Suprapubic skin (tissue), 3 donors: ENCODE measurements around the gene DDN.

Source experiments
- POLR2A ChIP-seq, 2 donors: fragments of 450-650 bp; IDR thresholded peaks; one replicate each; pipeline ENCODE4 v1.6.1; 2017; ENCODE audit warnings: antibody characterized with exemption in 2 of 2, mild to moderate bottlenecking in 2 of 2, moderate library complexity in 2 of 2
- TF ChIP-seq, protein P1 (sequence below), 2 donors: fragments of 200-600 bp in 1 of 2; fragments of 450-650 bp in 1 of 2; sonication (generic) in 1 of 2; IDR thresholded peaks; one replicate each; pipeline ENCODE4 v1.5.1; 2016 to 2019; ENCODE audit warnings: antibody characterized with exemption in 2 of 2, mild to moderate bottlenecking in 1 of 2, moderate library complexity in 1 of 2

DNA sequence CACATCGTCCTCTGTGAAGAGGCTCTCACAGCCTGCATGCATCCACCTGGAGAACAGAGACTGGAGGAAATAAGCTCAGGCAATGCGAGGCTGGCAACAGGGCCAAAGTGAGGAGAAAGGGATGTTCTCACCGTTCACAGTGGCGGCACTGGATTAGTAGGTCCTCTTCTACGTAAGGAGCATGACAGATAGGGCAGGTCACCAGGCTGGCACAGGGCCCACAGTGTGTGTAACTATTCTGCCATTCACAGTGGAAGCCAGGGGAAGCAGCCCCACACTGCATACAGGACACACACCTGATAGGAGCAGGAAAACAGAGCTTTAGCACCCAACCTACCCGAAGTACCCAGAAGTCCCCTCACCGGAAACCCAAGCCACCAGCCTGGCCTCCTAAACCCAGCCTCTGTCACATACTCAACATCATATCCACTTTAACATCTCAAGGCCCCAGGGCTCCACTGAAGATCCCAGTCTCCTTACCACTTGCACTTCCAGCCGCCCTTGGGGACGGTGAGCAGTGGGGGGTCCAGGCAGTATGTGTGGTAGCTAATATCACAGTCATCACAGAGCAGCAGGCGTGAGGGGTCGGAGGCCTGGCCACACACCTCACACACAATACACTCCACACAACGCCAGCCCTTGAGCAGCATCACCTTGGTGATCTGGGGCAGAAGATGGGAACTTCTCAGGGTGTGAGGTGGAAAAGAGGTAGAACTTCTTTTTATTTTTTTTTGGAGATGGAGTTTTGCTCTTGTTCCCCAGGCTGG is 47.1 kb upstream of the DDN start:
- TF ChIP-seq, protein P1, sequence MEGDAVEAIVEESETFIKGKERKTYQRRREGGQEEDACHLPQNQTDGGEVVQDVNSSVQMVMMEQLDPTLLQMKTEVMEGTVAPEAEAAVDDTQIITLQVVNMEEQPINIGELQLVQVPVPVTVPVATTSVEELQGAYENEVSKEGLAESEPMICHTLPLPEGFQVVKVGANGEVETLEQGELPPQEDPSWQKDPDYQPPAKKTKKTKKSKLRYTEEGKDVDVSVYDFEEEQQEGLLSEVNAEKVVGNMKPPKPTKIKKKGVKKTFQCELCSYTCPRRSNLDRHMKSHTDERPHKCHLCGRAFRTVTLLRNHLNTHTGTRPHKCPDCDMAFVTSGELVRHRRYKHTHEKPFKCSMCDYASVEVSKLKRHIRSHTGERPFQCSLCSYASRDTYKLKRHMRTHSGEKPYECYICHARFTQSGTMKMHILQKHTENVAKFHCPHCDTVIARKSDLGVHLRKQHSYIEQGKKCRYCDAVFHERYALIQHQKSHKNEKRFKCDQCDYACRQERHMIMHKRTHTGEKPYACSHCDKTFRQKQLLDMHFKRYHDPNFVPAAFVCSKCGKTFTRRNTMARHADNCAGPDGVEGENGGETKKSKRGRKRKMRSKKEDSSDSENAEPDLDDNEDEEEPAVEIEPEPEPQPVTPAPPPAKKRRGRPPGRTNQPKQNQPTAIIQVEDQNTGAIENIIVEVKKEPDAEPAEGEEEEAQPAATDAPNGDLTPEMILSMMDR (IDR thresholded peaks at IDR 0.05), result no peak
- no peak for TF ChIP-seq POLR2A (IDR thresholded peaks at IDR 0.05)
